Motor neuron (in vitro differentiated cells): ENCODE results near the gene ADAMTS10. TPM values are rescaled to one million over a fixed set of nuclear protein-coding genes. Genes with fewer than 3 reads are reported as not detected.

Experiments
- ATAC-seq, 8 experiments: fragments of 200-7000 bp; cut with Tn5 transposase; replicated peaks in 6 of 8; 2 replicates each; pipeline ENCODE4 v1.8.0; 2021; ENCODE audit warnings: mild to moderate bottlenecking in 8 of 8, moderate library complexity in 8 of 8
- H3K27ac ChIP-seq, 2 donors: fragments of 250-450 bp; sonication (Bioruptor Pico); 2 replicates each; pipeline ENCODE4 v1.9.0; 2021; ENCODE audit warnings: antibody characterized with exemption in 2 of 2, mild to moderate bottlenecking in 2 of 2, moderate library complexity in 1 of 2
- H3K4me1 ChIP-seq, 2 donors: fragments of 250-450 bp; sonication (Bioruptor Pico); replicated peaks in 1 of 2; 2 replicates each; pipeline ENCODE4 v1.6.1; 2021; ENCODE audit warnings: antibody characterized with exemption in 2 of 2, mild to moderate bottlenecking in 2 of 2, moderate library complexity in 1 of 2
- H3K4me3 ChIP-seq, 5 donors: fragments of 250-450 bp; sonication (Bioruptor Pico); 2 replicates each; pipeline ENCODE4 v1.9.0; 2021; ENCODE audit warnings: antibody characterized with exemption in 5 of 5, mild to moderate bottlenecking in 5 of 5, moderate library complexity in 4 of 5
- WGBS, 10 experiments: fragments of 450-650 bp; shearing (Covaris generic); methylation state at CpG; one replicate each; pipeline ENCODE4 v1.0.0; 2022; 5-methylcytosine and 5-hydroxymethylcytosine counted together
- in situ Hi-C, 9 experiments: fragments of 400-800 bp; cut with MboI; loops; one replicate each; pipeline ENCODE4 v1.15.0; 2021; ENCODE audit warnings: low sequenced_read_pairs in 9 of 9, low pct_unique_long_range_greater_than_20kb in 2 of 9; ENCODE audit not compliant: unreplicated experiment in 9 of 9
- total RNA-seq, 8 experiments: library from RNA; unstranded; fragments of 300-600 nt; gene quantifications; 2 replicates each; pipeline versions ENCODE4 v1.2.3 to v1.2.4, GENCODE V29; 2022

The ADAMTS10 gene
- total RNA-seq, 8 experiments from 2014 or later: 5.1 to 45.3 (median 15.0) TPM

GRCh38 chr19:8531470-8531869 lies 79.0 kb downstream of the ADAMTS10 start:
- H3K4me1 ChIP-seq: peaks cover 0 to 4% of the 10 kb centered on the region in 2 donors
- in situ Hi-C loops: no loop called here
- no peak for ATAC-seq

More at GRCh38 chr19:8531470-8531869, 79.0 kb downstream of the ADAMTS10 start:
- Histone ChIP-seq H3K27ac (no peak overlapping the region), H3K4me3 (no peak overlapping the region)
- WGBS, 10 experiments: 50 to 100% (median 85%) methylated on average over 1 to 6 of the region's 7 CpGs; no CpG with 5 or more reads in 3 of the 10 experiments

Other genes starting within 250 kb of the ADAMTS10 start
- gene ANGPTL4, start 246.6 kb downstream of the ADAMTS10 start, total RNA-seq: 1 to 10 TPM in 3 of 8 experiments, under 1 TPM in 4, not detected in 1; 0.38 to 4.6 (median 0.90) TPM
- 10 to 100 TPM; 16.7 to 72.4 (median 43.7) TPM for gene RAB11B, start 220.4 kb downstream of the ADAMTS10 start, total RNA-seq
- gene MARCHF2, start 197.4 kb downstream of the ADAMTS10 start, total RNA-seq: 10 to 100 TPM; 10.4 to 38.4 (median 19.4) TPM
- 100 to 1,000 TPM in 3 of 8 experiments, 10 to 100 TPM in 5; 44.2 to 280 (median 73.5) TPM for gene HNRNPM, start 165.7 kb downstream of the ADAMTS10 start, total RNA-seq
- 1 to 10 TPM in 1 of 8 experiments, under 1 TPM in 7; 0.18 to 1.4 (median 0.31) TPM for gene PRAM1, start 108.1 kb downstream of the ADAMTS10 start, total RNA-seq
- 10 to 100 TPM in 5 of 8 experiments, 1 to 10 TPM in 3; 2.3 to 14.5 (median 11.1) TPM for gene ZNF414, start 96.5 kb downstream of the ADAMTS10 start, total RNA-seq
- gene MYO1F, start 33.3 kb downstream of the ADAMTS10 start, total RNA-seq: 10 to 100 TPM in 3 of 8 experiments, 1 to 10 TPM in 4, under 1 TPM in 1; 0.67 to 15.6 (median 4.7) TPM
- not detected for gene NFILZ, start 19.9 kb upstream of the ADAMTS10 start, total RNA-seq
- not detected for gene ACTL9, start 88.1 kb upstream of the ADAMTS10 start, total RNA-seq
- under 1 TPM in 1 of 8 experiments, not detected in 7; 0.17 TPM for gene OR2Z1, start 110.9 kb upstream of the ADAMTS10 start, total RNA-seq
- 10 to 100 TPM in 4 of 8 experiments, 1 to 10 TPM in 1, under 1 TPM in 3; 0.25 to 24.0 (median 6.8) TPM for gene ZNF558, start 221.6 kb upstream of the ADAMTS10 start, total RNA-seq
- gene MBD3L1, start 221.7 kb upstream of the ADAMTS10 start, total RNA-seq: not detected